ENCODE data around the gene EVA1C. TPM values are rescaled to one million over a fixed set of nuclear protein-coding genes. Genes with fewer than 3 reads are reported as not detected.

The EVA1C gene
- total and polyA plus RNA-seq, 10 of the 15 experiments (the other 5 are each of a cell fraction or from before 2014, with no cell fraction given), result 0.13 to 0.56 (median 0.34) TPM; not detected in 7

DNA sequence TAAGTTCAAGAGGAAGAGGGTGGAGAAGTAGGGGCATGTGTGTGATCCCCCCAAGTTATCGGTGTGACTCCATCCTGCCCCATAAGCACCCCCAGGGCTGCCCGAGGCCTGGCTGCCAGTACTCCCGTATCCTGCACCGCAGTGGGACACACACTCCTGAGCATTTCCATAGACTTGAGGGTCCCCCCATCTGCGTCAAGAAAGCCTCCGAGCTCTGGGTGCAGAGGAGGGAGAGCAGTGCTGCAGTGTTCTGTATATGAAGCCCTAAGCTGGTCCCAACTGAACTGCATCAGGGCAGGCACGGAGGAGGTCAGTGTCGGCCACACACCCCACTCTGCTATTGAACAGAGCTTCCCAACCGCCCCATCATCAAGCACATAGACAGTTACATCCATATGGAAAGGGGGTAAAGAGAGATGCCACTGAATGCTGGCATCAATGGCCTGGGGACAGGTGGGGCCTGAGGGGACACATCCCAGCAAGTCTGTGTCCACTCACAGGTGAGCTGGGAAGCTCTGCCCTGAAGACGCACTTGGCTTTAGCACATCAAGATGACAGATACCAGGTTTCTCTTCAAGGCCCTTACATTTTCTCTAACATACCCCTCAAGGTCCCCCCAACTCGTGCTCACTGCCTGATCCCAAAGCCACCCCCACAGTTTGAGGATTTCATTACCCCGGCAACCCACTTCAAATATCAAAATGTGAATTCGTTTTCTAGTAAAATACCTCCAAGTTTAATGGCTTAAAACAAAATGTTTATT lies 64.3 kb downstream of the EVA1C start:
- RAD21 ChIA-PET (ENCODE audit: unreplicated experiment), result no interaction called here
- intact Hi-C loops (cut with micrococcal nuclease; ENCODE audit: unreplicated experiment) (no loop called here), in situ Hi-C loops (cut with MboI) (no loop called here)
- ATAC-seq (no peak), FAIRE-seq (no peak), DNase-seq (ENCODE audit: low read depth, low spot score) (no peak)
- Histone ChIP-seq H2AFZ (ENCODE audit: control insufficient read depth, low read depth, low read length) (no peak overlapping the region), H3K4me1 (ENCODE audit: control insufficient read depth, insufficient read depth, low read length) (no peaks in the 10 kb centered on the region), H4K20me1 (ENCODE audit: control insufficient read depth, insufficient read depth) (no peaks in the 10 kb centered on the region), H3K79me2 (ENCODE audit: control insufficient read depth, insufficient read depth, low read length) (no peaks in the 10 kb centered on the region), H3K36me3 (ENCODE audit: control insufficient read depth in 2 of 2, insufficient read depth in 2 of 2, low read length in 1 of 2) (no peaks in the 10 kb centered on the region), H3K9ac (ENCODE audit: control insufficient read depth, insufficient read depth, low read length) (no peak overlapping the region), H3K4me2 (ENCODE audit: control insufficient read depth, insufficient read depth) (no peak overlapping the region), H3K9me3 (replicated peaks; ENCODE audit: control insufficient read depth, insufficient read depth, low read length) (no peaks in the 10 kb centered on the region), H3K27me3 (replicated peaks in 1 of 2; ENCODE audit: control insufficient read depth in 2 of 2, insufficient read depth in 2 of 2, low read length in 1 of 2) (no peaks in the 10 kb centered on the region), H3K27ac (ENCODE audit: control insufficient read depth, insufficient read depth) (no peak overlapping the region), H3K4me3 (no peak overlapping the region)
- POLR2A ChIA-PET, result no interaction called here
- no TSS peak for BruUV-seq (replicated peaks)
- CTCF ChIA-PET, result no interaction called here
- TF ChIP-seq, protein P1, sequence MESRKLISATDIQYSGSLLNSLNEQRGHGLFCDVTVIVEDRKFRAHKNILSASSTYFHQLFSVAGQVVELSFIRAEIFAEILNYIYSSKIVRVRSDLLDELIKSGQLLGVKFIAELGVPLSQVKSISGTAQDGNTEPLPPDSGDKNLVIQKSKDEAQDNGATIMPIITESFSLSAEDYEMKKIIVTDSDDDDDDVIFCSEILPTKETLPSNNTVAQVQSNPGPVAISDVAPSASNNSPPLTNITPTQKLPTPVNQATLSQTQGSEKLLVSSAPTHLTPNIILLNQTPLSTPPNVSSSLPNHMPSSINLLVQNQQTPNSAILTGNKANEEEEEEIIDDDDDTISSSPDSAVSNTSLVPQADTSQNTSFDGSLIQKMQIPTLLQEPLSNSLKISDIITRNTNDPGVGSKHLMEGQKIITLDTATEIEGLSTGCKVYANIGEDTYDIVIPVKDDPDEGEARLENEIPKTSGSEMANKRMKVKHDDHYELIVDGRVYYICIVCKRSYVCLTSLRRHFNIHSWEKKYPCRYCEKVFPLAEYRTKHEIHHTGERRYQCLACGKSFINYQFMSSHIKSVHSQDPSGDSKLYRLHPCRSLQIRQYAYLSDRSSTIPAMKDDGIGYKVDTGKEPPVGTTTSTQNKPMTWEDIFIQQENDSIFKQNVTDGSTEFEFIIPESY (IDR thresholded peaks at IDR 0.05), result no peak
- TF ChIP-seq ZBED1 (IDR thresholded peaks at IDR 0.05; ENCODE audit: borderline replicate concordance) (no peak), KAT2A (conservative IDR thresholded peaks at IDR 0.05; ENCODE audit: control insufficient read depth, low read depth, low read length) (no peak)
- TF ChIP-seq, protein P2, sequence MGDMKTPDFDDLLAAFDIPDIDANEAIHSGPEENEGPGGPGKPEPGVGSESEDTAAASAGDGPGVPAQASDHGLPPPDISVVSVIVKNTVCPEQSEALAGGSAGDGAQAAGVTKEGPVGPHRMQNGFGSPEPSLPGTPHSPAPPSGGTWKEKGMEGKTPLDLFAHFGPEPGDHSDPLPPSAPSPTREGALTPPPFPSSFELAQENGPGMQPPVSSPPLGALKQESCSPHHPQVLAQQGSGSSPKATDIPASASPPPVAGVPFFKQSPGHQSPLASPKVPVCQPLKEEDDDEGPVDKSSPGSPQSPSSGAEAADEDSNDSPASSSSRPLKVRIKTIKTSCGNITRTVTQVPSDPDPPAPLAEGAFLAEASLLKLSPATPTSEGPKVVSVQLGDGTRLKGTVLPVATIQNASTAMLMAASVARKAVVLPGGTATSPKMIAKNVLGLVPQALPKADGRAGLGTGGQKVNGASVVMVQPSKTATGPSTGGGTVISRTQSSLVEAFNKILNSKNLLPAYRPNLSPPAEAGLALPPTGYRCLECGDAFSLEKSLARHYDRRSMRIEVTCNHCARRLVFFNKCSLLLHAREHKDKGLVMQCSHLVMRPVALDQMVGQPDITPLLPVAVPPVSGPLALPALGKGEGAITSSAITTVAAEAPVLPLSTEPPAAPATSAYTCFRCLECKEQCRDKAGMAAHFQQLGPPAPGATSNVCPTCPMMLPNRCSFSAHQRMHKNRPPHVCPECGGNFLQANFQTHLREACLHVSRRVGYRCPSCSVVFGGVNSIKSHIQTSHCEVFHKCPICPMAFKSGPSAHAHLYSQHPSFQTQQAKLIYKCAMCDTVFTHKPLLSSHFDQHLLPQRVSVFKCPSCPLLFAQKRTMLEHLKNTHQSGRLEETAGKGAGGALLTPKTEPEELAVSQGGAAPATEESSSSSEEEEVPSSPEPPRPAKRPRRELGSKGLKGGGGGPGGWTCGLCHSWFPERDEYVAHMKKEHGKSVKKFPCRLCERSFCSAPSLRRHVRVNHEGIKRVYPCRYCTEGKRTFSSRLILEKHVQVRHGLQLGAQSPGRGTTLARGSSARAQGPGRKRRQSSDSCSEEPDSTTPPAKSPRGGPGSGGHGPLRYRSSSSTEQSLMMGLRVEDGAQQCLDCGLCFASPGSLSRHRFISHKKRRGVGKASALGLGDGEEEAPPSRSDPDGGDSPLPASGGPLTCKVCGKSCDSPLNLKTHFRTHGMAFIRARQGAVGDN (IDR thresholded peaks at IDR 0.05), result no peak
- 82% methylated on average over 13 of the region's 13 CpGs for WGBS (ENCODE audit: insufficient coverage, insufficient replicate concordance, low lambda C conversion rate, missing lambda C conversion rate)
- SMC1A ChIA-PET (ENCODE audit: uncharacterized antibody, unreplicated experiment), result no interaction called here
